K562 (cell line): ENCODE data around the gene NEURL1. TPM values are rescaled to one million over a fixed set of nuclear protein-coding genes. Genes with fewer than 3 reads are reported as not detected.
A peak's percentile ranks its signal among the peaks of the same experiment; 100 is the strongest.

Experiments
- BHLHE40 ChIP-seq: IDR thresholded peaks from 2 replicates; pipeline ENCODE4 v1.6.1; 2011; ENCODE audit warnings: low read length, improper control_type of control experiment
- CREBBP ChIP-seq: IDR thresholded peaks from one replicate; pipeline ENCODE4 v1.6.1; 2012; ENCODE audit warnings: low read depth, mild to moderate bottlenecking, control low read depth, inconsistent platforms, low read length
- GTF2F1 ChIP-seq: IDR thresholded peaks from 2 replicates; pipeline ENCODE4 v1.6.1; 2011; ENCODE audit warnings: low read depth, low read length, improper control_type of control experiment
- HDAC8 ChIP-seq: fragments of 450-650 bp; IDR thresholded peaks from 2 replicates; pipeline ENCODE4 v1.6.1; 2016; ENCODE audit warnings: mild to moderate bottlenecking, missing genetic modification characterization, moderate library complexity, missing compliant biosample characterization
- HIVEP1 ChIP-seq: fragments of 250-450 bp; sonication (Bioruptor Pico); IDR thresholded peaks from 2 replicates; pipeline ENCODE4 v1.4.0; 2020; ENCODE audit warnings: mild to moderate bottlenecking
- NCOA1 ChIP-seq: fragments of 450-650 bp; IDR thresholded peaks from 2 replicates; pipeline ENCODE4 v1.6.1; 2016; ENCODE audit warnings: low read depth
- NCOA6 ChIP-seq: fragments of 450-650 bp; IDR thresholded peaks from 2 replicates; pipeline ENCODE4 v1.6.1; 2017; ENCODE audit warnings: mild to moderate bottlenecking
- PTBP1 ChIP-seq: fragments of 200-400 bp; formaldehyde crosslinking; IDR thresholded peaks from 2 replicates; pipeline ENCODE4 v1.6.1; 2017; ENCODE audit warnings: low read depth, low read length
- RAD21 ChIP-seq, 2 experiments: fragments of 250-450 bp in 1 of 2; fragments of 450-650 bp in 1 of 2; sonication (Bioruptor Pico) in 1 of 2; formaldehyde crosslinking in 1 of 2; IDR thresholded peaks in 1 of 2; conservative IDR thresholded peaks in 1 of 2; 2 replicates each; pipeline versions ENCODE4 v1.4.0 to v1.8.0; 2020 to 2022; ENCODE audit warnings: mild to moderate bottlenecking in 2 of 2, moderate library complexity in 1 of 2
- SIN3A ChIP-seq, 2 experiments: fragments of 150-350 bp in 1 of 2; IDR thresholded peaks; 2 replicates each; pipeline ENCODE4 v1.6.1; 2011 to 2016; ENCODE audit warnings: borderline replicate concordance in 2 of 2, low read depth in 2 of 2, low read length in 2 of 2, mild to moderate bottlenecking in 2 of 2, moderate library complexity in 2 of 2; ENCODE audit not compliant: control insufficient read depth in 1 of 2
- SNRNP70 ChIP-seq: fragments of 200-400 bp; formaldehyde crosslinking; optimal IDR thresholded peaks from 2 replicates; pipeline ENCODE3; 2017; ENCODE audit warnings: low read depth, low read length
- SREBF1 ChIP-seq: fragments of 150-350 bp; IDR thresholded peaks from 2 replicates; pipeline ENCODE4 v1.6.1; 2014; ENCODE audit warnings: antibody characterized with exemption, low read depth, low read length, borderline replicate concordance
- U2AF2 ChIP-seq: fragments of 200-400 bp; formaldehyde crosslinking; optimal IDR thresholded peaks from 2 replicates; pipeline ENCODE3; 2017; ENCODE audit warnings: low read depth, mild to moderate bottlenecking, low read length
- ZNF165 ChIP-seq: fragments of 250-450 bp; sonication (Bioruptor Pico); IDR thresholded peaks from 2 replicates; pipeline ENCODE4 v1.4.0; 2020; ENCODE audit warnings: borderline replicate concordance
- polyA plus RNA-seq, 8 experiments: library from polyadenylated mRNA; depleted of rRNA in 4 of 8; stranded (reverse) in 5 of 8; unstranded in 3 of 8; fragments of >200 nt; fragmentation: Nextera tagmentation in 2 of 8; fragmentation: Illumina TruSeq in 1 of 8; extraction: Ambion mirVana in 2 of 8; extraction: Trizol in 1 of 8; gene quantifications; 2 replicates each; pipeline versions ENCODE4 v1.2.1 to v1.2.3, GENCODE V29; 2011 to 2014; ENCODE audit warnings: inconsistent platforms in 1 of 8, missing spikeins in 1 of 8
- total RNA-seq, 7 experiments: library from RNA; depleted of rRNA in 6 of 7; stranded (reverse); fragments of >200 nt in 6 of 7; fragmentation: Illumina TruSeq in 2 of 7; extraction: Trizol in 2 of 7; gene quantifications; 2 replicates each; pipeline versions ENCODE4 v1.2.1 to v1.2.3, GENCODE V29; 2011 to 2021; ENCODE audit warnings: low replicate concordance in 1 of 7
- TF ChIP-seq, protein P1 (sequence below), 2 experiments: fragments of 450-650 bp in 1 of 2; sonication (generic) in 1 of 2; formaldehyde crosslinking in 1 of 2; IDR thresholded peaks in 1 of 2; conservative IDR thresholded peaks in 1 of 2; 2 replicates each; pipeline versions ENCODE4 v1.6.1 to v1.8.1; 2016 to 2023; ENCODE audit warnings: mild to moderate bottlenecking in 2 of 2, moderate library complexity in 2 of 2, inconsistent platforms in 1 of 2, missing genetic modification reagents in 1 of 2
- TF ChIP-seq, protein P2 (sequence below): fragments of 250-450 bp; sonication (Bioruptor Pico); IDR thresholded peaks from 2 replicates; pipeline ENCODE4 v1.5.0; 2020; ENCODE audit warnings: mild to moderate bottlenecking
- TF ChIP-seq, protein P3 (sequence below): sonication (generic); formaldehyde crosslinking; IDR thresholded peaks from 2 replicates; pipeline ENCODE4 v1.9.0; 2022; ENCODE audit warnings: mild to moderate bottlenecking, missing genetic modification reagents
- TF ChIP-seq, protein P4 (sequence below): sonication (generic); formaldehyde crosslinking; IDR thresholded peaks from 2 replicates; pipeline ENCODE4 v1.8.0; 2022; ENCODE audit warnings: missing genetic modification reagents, mild to moderate bottlenecking, borderline replicate concordance
- TF ChIP-seq, protein P5 (sequence below): fragments of 250-450 bp; sonication (Bioruptor Pico); IDR thresholded peaks from 2 replicates; pipeline ENCODE4 v1.5.0; 2021

Gene NEURL1
- total and polyA plus RNA-seq, 9 of the 15 experiments (the other 6 are each of a cell fraction or from before 2014, with no cell fraction given) = 0.01 to 0.45 (median 0.16) TPM; not detected in 5

DNA sequence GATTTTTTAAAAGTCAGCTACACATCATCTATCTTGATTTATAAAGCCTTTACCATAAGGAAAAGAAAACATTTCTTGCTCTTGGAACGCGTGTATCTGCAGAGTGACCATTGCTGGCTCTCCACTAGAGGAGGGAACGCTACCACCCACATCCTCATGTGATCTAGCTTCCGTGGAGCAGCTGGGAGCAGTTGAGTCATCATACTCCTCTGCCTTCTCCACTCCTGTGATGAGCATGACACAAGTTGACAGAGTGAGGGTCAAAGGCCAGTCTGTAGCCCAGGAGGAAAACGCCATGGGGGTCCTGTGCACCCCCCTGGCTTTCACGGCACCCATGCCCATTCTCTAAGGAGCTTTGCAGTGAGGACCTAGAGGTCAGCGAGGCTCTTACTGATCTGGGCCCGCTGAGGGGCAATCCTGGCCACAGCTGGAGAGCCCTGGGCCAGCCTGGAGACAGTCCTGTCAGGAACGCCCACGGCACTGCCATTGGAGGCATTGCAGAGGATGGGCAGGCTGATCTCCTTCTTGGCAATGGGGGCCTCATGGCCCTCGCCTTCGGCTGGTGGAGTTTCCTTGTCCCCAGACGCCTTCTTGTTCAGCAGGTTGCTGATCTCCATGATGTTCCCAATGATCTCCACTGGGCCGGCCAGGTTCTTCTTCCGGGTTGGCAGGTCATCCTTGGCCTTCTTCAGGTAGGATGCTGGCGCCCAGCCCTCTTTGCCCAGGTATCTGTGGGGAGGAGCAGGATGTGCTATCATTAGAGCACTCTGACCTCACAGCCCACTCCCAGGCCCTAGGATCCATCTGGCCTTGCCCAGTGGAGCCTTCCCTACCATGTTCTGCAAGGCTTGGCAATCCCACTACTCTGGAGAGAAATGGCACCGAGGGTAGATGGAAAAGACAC is 119.2 kb downstream of the NEURL1 start (continued):
- TF ChIP-seq RAD21 (CRISPR knock-in tag; conservative IDR thresholded peaks at IDR 0.05 in 1 of 2, IDR thresholded peaks at IDR 0.05 in 1 of 2) = peak in 1 of 2 experiments; percentile 36; a peak in 2 of 4 replicates
- no peak for TF ChIP-seq SNRNP70
- no peak for TF ChIP-seq NCOA6
- TF ChIP-seq SREBF1 = no peak
- no peak for TF ChIP-seq CREBBP
- peak; percentile 73 for TF ChIP-seq BHLHE40
- TF ChIP-seq NCOA1 = no peak
- no peak for TF ChIP-seq ZNF165 (CRISPR knock-in tag)
- TF ChIP-seq, protein P1, sequence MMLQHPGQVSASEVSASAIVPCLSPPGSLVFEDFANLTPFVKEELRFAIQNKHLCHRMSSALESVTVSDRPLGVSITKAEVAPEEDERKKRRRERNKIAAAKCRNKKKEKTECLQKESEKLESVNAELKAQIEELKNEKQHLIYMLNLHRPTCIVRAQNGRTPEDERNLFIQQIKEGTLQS (IDR thresholded peaks at IDR 0.05) = peak; percentile 84
- TF ChIP-seq, protein P1 (CRISPR knock-in tag; conservative IDR thresholded peaks at IDR 0.05) = no peak
- TF ChIP-seq, protein P2, sequence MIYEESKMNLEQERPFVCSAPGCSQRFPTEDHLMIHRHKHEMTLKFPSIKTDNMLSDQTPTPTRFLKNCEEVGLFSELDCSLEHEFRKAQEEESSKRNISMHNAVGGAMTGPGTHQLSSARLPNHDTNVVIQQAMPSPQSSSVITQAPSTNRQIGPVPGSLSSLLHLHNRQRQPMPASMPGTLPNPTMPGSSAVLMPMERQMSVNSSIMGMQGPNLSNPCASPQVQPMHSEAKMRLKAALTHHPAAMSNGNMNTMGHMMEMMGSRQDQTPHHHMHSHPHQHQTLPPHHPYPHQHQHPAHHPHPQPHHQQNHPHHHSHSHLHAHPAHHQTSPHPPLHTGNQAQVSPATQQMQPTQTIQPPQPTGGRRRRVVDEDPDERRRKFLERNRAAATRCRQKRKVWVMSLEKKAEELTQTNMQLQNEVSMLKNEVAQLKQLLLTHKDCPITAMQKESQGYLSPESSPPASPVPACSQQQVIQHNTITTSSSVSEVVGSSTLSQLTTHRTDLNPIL = no peak
- no peak for TF ChIP-seq SIN3A (IDR thresholded peaks at IDR 0.05; ENCODE audit: borderline replicate concordance in 2 of 2, control insufficient read depth in 1 of 2, low read depth in 2 of 2, low read length in 2 of 2)
- no peak for TF ChIP-seq U2AF2
- TF ChIP-seq GTF2F1 = no peak
- TF ChIP-seq, protein P3, sequence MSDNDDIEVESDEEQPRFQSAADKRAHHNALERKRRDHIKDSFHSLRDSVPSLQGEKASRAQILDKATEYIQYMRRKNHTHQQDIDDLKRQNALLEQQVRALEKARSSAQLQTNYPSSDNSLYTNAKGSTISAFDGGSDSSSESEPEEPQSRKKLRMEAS (CRISPR knock-in tag) = no peak
- TF ChIP-seq HIVEP1 = no peak
- TF ChIP-seq, protein P4, sequence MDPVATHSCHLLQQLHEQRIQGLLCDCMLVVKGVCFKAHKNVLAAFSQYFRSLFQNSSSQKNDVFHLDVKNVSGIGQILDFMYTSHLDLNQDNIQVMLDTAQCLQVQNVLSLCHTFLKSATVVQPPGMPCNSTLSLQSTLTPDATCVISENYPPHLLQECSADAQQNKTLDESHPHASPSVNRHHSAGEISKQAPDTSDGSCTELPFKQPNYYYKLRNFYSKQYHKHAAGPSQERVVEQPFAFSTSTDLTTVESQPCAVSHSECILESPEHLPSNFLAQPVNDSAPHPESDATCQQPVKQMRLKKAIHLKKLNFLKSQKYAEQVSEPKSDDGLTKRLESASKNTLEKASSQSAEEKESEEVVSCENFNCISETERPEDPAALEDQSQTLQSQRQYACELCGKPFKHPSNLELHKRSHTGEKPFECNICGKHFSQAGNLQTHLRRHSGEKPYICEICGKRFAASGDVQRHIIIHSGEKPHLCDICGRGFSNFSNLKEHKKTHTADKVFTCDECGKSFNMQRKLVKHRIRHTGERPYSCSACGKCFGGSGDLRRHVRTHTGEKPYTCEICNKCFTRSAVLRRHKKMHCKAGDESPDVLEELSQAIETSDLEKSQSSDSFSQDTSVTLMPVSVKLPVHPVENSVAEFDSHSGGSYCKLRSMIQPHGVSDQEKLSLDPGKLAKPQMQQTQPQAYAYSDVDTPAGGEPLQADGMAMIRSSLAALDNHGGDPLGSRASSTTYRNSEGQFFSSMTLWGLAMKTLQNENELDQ (CRISPR knock-in tag) = no peak
- TF ChIP-seq HDAC8 (tag) = no peak
- TF ChIP-seq PTBP1 = no peak
- TF ChIP-seq, protein P5, sequence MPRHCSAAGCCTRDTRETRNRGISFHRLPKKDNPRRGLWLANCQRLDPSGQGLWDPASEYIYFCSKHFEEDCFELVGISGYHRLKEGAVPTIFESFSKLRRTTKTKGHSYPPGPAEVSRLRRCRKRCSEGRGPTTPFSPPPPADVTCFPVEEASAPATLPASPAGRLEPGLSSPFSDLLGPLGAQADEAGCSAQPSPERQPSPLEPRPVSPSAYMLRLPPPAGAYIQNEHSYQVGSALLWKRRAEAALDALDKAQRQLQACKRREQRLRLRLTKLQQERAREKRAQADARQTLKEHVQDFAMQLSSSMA (CRISPR knock-in tag) = no peak
